Testis (tissue), 2 donors: ENCODE measurements around the gene CROCC2.

Experiments
- CTCF ChIP-seq, 3 experiments: fragments of 450-650 bp in 2 of 3; fragments of 200-600 bp in 1 of 3; sonication (generic) in 1 of 3; IDR thresholded peaks; one replicate each; pipeline ENCODE4 v1.5.1; 2016 to 2019; ENCODE audit warnings: antibody characterized with exemption in 3 of 3, mild to moderate bottlenecking in 2 of 3, moderate library complexity in 1 of 3
- POLR2A ChIP-seq: fragments of 450-650 bp; IDR thresholded peaks from one replicate; pipeline ENCODE4 v1.6.1; 2017; ENCODE audit warnings: antibody characterized with exemption, mild to moderate bottlenecking, moderate library complexity

DNA sequence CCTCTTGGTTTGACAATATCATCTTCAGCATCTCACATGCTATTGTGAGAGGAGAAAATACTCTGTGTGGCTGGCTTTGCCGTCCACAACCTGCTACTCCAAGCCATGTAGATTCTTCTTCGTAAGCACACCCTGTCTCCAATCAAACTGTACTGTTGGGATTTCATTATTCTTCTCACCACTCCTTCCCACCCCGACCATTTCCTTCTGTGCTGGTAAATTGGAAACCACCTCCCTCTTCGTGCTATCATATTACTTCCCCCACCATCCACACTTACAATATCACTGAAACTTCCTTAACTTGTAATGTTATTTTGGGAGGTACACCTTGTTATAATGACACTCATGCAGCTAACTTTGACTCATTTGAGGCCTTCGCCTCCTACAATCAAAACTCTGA, 40.7 kb upstream of the CROCC2 start:
- TF ChIP-seq CTCF (IDR thresholded peaks at IDR 0.05) = no peak
- no peak for TF ChIP-seq POLR2A
